HG03457 (cell line): Measurements from ENCODE around the gene HCN2.
"Not testable (repeated sequence)": the region's sequence is repeated elsewhere in the genome, so short reads cannot be mapped to it uniquely, and the experiment has no call there.

Experiments
- ATAC-seq: cut with Tn5 transposase; IDR thresholded peaks from one replicate; pipeline ENCODE4 v1.9.1; 2021; ENCODE audit warnings: moderate number of reproducible peaks; ENCODE audit not compliant: unreplicated experiment

The HCN2 gene

DNA sequence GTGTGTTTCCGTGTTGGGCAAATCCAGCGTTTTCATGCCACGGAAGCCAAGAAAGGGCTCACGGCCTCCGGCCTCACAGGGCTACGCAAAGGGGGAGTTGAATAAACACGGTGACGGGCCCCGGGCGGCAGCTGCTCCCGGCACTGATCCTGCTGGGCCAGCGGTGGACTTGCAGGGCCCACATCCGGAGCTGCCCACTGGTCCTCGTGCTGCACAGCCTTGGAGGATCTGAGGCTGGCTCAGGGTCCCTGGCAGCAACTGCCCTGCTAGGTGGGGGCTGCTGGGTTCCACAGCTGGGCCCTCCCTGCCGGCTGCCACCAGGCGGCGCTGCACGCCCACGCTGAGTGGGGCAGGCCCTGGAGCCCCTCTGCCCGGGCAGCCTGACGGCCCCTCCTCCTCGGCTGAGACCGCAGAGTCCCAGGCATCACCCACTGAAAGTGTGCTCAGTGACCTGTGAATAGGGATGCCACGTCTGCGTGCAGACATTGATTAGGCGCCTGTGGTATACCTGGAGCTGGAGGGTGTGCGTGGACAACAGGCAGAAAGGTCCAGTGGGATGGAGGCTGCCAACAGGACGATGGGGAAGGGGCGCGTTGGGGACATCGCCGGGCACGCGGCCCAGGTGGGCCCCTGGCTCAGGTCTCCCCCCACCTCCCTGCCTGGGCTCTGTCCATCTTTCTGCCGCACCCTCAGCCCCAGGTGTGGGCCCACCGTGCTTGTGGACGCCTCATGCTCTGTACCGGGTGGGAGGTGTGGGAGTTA, 5.3 kb upstream of the HCN2 start:
- ATAC-seq, result no peak

DNA sequence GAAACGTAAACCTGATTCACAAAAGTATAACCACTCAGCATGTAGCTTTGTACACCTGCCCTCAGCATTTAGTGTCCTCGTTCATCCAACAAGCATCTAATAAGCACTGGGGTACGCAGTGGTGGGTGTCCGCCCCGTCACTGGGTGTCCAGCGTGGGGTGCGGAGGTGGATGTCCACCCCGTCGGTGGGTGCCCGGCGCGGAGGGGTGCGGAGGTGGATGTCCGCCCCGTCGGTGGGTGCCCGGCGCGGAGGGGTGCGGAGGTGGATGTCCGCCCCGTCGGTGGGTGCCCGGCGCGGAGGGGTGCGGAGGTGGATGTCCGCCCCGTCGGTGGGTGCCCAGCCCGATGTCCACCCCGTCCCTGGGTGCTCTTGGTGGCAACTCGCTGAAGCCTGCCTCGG, 4.5 kb upstream of the HCN2 start:
- not testable (repeated sequence) for ATAC-seq

DNA sequence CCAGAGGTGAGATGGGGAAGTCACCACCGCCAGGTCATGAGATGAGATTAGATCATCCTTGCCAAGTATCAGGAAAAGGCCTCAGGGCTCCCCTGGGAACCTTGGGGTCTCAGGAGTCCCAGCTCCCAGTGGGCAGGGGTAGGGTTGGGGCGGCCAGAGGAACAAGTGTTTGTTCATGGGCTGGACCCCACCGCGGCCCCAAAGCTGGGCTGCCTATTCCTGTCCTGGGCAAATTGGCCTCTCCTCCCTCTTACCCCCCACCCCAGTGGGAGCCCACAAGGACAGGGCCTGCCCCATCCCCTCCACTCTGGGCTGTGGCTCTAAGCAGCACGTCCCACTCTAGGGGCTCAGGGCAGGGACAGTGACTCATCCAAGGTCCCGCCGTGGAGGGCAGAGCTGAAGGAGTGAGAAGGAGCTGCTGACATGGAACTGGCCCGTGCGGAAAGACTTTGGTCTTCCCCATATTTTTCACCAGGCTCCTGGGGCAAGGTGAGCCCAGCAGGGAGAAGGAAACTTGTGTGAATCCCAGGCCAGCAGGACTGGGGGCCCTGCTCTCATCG, 4.0 kb upstream of the HCN2 start:
- ATAC-seq, result no peak

DNA sequence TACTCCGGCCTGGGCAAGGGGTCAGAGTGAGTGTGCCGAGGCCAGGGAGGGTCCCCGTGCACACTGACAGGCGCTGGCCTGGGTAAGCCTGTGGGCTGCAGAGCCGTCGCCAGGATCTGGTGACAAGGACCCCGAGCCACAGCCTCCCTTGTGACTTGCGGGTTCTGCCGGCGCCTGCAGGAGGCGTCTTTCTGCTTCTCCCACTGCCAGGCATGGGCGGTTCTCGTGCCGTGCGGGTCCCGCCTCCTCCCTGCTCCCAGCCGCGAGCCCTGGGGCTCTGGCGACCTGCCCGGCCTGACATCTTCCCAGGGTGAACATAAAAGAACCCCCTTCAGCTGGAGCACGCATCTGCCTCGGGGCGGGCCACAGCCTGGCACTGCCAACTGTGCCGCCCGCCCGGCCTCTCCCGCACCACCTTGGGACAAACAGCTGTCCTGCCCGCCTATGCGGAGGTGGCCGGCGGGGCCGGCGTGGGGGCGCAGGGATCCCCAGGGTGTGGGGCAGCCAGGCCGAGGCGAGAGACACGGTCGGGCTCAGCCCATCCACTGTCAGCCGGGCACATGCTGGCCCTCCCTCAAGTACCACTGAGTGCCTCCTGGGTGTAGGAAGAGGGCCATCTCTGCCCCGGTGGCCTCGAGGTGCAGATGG, 1.5 kb upstream of the HCN2 start:
- ATAC-seq, result no peak

DNA sequence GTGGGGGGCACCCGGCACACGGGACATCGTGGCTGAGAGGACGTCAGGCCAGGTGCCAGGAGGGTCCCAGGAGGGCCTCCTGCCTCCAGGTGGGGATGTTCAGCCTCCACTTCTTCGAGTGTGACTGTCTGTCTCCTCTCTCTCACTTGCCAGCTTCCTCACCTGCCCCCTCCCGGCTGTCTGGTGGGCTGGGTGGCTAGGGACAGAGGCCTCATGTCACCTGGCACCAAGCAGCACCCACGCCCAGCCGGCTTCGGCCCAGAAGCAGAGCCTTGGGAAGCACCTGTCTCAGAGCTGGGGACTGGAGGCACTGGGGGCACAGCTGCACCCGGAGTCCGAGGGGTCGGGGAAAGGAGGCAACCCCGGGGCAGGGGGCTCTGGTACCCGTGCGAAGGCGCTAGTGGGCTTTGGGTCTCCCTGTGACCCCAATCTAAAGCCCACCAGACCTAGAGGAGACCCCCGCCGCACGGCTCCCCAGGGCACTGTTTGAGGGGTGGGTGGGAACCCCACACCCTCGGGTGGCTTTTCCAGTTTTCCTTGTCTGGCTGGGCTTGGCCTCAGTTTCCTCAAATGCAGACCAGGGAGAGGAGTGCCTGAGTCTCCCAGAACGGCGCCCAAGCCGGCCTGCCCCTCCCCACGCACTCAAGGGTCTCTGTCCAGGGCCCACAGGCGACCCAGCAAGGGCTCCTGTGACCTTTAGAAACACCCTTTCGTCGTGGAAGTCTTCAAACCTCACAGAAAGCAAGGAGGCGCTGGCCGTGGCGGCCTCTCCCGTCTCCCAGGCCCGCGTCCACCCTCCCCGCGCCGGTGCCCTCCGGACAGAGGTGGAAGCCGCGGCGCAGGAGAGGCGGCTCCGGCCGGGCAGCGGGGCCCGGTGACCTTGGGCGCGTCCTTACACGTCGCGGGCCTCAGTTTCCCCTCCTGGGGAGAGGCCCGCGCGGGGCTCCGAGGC, 664 bp upstream of the HCN2 start:
- no peak for ATAC-seq

DNA sequence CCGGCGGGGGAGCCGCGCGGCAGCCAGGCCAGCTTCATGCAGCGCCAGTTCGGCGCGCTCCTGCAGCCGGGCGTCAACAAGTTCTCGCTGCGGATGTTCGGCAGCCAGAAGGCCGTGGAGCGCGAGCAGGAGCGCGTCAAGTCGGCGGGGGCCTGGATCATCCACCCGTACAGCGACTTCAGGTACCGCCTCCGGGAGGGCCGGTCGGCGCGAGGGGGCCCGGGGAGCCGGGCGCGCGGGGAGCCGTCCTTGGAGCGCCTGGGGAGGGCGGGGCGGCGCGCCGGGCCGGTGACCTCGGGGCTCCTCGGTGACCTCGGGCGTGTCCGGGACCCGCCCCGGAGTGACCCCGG, 690 bp downstream of the HCN2 start:
- no peak for ATAC-seq

DNA sequence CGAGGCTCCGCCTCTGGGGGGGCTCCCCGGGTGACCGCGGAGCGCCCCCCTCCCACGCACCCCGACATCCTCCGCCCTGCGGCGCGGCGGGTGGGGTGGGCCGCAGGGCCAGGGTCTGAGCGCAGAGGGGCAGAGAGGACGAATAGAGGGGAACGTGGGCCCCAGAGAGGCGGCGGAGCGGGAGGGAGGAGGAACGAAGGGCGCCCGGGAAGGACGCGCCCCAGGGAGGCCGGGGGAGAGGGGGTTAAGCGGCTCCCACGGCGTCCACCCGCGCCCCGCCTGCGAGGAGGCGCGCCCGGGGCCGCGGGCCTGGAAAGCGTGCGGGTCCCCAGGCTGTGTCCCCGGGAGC, 1.0 kb downstream of the HCN2 start:
- ATAC-seq, result no peak

DNA sequence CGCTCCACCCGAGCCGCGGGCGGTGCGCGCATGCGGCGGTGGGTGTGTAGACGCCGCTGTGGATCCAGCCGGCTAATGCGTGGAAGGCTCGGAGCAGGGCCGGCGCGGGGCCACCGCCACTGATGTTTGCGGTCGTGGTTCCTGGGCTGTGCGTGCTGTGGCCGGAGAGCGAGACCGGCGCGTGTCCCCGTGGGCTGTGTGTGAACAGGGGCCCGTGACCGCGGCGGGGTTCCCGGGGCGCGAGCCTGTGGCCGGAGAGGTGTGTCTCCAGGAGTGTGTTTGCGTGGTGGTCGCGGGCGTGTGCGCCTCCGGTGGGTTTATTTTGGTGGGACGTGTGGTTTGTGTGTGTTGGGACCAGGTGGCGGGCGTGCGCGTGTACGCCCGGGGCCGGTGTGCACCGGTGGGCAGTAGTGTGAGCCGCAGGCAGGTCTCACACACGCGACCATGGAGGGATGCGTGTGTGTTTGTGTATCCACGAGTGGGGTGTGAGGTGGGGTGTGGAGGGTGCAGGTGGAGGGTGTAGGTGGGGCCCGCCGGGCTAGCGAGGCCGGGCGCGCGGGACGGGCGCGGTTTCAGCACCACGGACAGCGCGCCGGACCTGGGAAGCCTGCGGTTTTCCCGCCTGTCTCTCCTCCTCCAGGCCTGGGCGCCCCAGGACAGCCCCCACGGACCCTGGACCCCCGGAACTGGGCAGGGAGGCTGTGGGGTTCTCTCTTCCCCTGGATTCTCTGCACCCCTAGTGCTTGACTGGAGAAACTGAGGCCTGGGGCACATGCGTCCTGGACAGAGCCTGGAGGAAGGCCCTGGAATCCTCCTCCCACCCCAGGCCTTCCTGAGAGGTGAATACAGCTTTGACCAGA, 1.6 kb downstream of the HCN2 start:
- ATAC-seq, result no peak

DNA sequence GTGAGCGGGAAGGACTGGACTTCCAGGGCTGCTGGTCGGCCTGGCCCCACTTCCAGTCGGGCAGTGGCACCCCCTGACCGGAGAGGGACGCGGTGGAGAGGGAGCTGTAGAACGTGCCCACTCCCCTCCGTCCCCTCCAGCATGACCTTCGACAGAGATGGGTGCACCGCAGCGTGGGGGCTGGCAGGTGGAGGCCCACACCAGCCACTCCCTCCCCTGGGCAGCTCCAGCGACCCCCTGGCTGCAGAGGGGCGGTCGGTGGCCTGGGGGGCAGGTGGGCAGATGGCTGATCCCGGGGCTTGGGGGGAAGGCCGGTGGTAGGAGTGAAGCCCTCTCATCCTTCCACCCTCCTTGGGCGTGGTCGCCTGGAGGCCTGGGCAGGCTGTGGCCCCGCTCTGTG, 2.4 kb downstream of the HCN2 start:
- ATAC-seq, result no peak

DNA sequence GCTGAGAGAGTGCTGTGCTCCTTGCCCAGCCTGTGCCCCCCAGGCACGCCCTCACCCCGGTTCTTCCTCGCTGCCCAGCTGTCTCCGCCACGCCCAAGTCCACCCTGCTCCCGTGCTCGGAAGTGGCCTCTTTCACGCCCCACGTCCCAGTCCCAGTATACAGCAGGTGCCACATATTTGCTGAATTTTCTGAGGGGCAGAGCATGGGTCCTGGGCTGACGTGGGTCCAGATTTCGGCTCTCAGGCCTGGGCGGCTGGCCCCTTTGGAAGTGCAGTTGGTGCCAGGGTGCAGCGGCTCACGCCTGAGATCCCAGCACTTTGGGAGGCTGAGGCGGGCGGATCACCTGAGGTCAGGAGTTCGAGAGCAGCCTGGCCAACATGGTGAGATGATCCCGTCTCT, 3.4 kb downstream of the HCN2 start:
- ATAC-seq, result no peak

DNA sequence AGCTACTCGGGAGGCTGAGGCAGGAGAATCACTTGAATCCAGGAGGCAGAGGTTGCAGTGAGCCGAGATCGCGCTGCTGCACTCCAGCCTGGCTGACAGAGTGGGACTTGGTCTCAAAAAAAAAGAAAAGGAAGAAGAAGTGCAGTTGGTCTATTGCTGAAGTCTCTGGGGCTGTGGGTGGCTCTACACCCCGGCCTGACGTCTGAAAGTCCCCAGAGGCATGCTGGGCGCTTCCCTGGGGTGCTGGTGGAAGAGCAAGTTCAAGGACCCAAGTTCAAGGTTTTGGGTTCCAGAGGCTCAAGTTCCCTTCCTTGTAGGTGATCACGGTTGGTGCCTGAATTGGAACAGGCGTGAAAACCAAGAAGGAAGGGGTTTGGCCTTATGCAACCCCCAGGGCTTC, 3.8 kb downstream of the HCN2 start:
- ATAC-seq, result no peak

DNA sequence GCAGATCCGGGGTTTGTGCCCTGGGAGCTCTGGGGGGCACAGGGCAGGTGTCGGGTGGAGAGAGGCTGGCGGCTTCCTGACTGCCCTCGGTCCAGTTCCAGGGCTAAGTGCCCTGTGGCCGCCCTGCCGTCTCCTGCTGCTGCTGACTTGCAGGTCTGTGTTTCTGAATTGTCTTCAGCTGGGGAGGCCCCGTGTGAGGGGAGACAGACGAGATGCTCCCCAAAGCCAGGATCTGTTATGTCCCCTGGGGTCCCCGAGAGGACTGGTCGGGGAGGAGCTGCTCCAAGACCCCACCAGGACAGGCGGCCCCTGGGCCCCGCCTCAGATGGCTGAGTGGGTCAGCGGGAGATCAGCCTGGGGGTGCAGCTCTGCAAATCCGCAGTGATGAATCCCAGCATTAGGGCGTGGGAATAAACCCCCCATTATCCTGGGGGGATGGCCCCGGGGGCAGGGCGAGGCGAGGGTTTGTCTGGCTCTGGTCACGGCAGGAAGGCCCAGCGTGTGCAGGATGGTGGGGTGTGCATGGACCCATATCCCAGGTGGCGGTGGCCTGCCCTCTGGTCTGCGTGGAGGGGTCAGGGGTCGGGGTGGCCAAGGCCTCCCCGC, 4.7 kb downstream of the HCN2 start:
- ATAC-seq, result no peak

DNA sequence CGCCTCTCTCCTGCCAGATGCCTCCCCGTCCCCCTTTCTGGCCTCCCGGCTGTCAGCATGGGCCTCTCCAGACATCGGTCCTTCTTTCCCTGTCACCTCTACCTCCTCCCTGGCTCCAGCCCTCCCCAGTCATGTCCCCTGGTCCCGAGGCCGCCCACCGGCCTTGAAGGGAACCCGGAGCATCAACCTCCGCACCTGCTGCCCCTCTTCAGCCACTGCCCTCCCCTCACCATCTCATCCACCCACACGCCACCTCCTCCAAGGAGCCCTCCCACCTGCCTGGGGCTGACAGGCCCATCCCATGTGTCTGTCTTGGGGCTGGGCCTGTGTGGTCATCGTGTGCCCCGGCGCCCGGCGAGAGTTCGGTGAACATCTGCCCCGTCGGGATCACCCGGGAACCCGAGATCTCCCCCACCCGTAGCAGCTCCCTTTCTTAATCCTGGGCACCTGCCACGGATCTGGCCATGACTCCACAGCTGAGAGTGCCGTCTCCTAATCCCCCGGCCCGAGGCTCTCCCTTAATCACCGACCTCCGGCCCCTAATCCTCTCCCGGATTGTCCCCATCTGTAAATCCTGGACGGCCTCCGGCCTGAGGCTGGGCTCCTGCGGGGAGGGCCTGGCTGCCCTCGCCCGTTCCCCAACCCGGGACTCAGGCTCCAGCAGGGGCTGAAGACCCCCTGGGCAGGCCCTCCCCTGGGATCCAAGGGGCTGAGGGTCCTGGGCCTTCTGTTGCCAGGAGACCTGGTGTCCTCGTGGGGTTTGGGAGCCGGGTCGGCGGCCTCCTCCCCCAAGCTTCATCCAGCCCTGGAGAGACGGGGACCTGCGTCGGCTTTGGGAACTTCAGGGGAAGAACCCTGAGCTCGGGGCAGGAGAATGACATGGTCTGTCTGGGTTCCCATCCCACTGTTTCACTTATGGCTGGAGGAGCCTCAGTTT, 5.9 kb downstream of the HCN2 start:
- no peak for ATAC-seq

DNA sequence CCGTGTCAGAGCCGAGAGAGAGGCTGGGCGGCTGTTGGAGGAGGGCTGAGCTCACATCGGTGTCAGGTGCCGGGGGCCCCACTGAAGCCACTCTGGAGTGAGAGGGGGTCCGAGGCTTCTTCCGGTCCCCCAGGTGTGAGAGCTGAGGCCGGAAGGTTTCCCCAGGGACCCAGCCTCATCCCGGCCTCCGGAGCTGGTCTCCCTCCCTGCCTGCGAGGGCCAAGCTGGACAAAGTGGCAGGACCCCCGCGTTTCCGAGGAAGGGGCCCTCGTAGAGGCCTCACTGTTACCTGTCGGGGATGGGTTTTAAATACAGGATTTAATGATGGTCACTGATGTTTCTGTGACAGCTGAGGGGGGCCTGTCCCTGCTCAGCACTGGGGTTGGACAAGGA, 6.6 kb downstream of the HCN2 start:
- no peak for ATAC-seq

DNA sequence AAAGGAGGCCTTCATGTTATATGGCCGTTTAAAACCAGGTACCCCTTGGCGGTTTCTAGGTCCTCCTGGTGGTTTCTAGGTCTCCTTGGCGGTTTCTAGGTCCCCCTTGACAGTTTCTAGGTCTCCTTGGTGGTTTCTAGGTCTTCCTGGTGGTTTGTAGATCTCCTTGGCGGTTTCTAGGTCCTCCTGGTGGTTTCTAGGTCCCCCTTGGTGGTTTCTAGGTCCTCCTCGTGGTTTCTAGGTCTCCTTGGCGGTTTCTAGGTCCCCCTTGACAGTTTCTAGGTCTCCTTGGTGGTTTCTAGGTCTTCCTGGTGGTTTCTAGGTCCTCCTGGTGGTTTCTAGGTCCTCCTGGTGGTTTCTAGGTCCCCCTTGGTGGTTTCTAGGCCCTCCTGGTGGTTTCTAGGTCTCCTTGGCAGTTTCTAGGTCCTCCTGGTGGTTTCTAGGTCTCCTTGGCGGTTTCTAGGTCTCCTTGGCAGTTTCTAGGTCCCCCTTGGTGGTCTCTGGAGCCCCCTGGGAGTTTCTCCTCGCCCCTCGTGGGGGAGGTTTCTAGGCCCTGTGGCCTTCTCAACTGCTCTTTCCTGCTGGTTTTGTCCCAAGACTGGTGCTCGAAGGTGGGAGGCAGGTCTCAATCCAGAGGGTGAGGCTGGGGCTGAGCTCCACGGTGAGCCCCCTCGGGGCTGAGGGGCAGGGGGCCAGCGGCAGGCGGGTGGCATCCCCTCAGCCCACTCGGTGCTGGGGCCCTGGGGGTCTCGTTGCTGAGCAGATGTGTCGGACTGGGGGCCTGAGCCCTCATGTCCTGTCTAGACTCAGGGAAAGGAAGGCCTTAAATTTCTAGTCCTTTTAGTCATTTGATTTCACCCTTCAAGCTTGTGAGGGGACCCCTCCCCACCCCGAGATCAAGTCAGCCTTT, 8.0 kb downstream of the HCN2 start:
- ATAC-seq, result no peak

DNA sequence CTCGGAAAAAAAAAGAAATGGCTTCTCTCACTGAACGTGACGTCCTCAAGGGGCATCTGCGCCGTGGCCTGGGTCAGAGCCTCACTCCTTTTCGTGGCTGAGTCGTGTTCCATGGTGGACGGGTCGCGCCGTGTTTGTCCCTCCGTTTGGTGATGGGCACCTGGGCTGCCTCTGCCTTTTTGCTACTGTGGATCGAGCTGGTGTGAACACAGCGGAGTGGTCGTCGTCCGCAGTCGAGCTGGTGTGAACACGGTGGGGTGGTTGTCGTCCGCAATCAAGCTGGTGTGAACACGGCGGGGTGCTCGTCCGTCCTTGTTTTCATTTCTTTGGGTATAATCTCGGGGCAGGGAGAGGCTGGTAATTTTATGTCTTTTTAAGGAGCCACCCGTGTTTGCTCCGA, 11.6 kb downstream of the HCN2 start:
- no peak for ATAC-seq

DNA sequence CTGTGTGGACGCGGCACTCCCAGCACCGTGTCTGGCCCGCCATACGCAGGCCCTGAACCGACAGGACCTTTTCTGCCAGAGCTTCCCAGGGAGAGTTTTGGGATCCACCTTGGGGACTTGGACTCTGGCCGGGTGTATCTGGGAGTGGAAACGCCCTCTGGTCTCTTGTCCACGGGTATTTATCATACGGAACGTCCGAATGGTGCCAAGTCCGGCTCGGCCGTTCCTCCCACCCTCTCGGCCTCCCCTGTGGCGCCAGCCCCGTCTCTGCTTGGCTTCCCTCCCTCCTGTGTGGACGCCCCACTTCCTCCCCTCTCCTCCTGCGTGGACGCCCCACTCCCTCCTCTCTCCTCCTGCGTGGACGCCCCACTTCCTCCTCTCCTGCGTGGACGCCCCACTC, 12.1 kb downstream of the HCN2 start:
- ATAC-seq, result no peak
